GM06990 (cell line): ENCODE data around the gene STAB2.

Experiments used
- DNase-seq: peaks from one replicate; pipeline ENCODE4 v3.0.0-alpha.2; 2011; ENCODE audit not compliant: insufficient read length; ENCODE audit errors: extremely low read depth
- H3K27me3 ChIP-seq: replicated peaks from 2 replicates; pipeline ENCODE4 v1.6.0; 2011; ENCODE audit warnings: low read length; ENCODE audit not compliant: control insufficient read depth, insufficient read depth
- H3K36me3 ChIP-seq: 2 replicates; pipeline ENCODE4 v1.5.1; 2011; ENCODE audit warnings: low read length; ENCODE audit not compliant: control insufficient read depth, insufficient read depth
- H3K4me3 ChIP-seq: replicated peaks from 2 replicates; pipeline ENCODE4 v1.5.1; 2011; ENCODE audit warnings: low read depth, mild to moderate bottlenecking, control low read depth, low read length
- TF ChIP-seq, protein P1 (sequence below): IDR thresholded peaks from 2 replicates; pipeline ENCODE4 v1.5.1; 2011; ENCODE audit warnings: low read length, control low read depth, mild to moderate bottlenecking, inconsistent platforms; ENCODE audit not compliant: insufficient read depth, poor library complexity, severe bottlenecking

Gene STAB2

DNA sequence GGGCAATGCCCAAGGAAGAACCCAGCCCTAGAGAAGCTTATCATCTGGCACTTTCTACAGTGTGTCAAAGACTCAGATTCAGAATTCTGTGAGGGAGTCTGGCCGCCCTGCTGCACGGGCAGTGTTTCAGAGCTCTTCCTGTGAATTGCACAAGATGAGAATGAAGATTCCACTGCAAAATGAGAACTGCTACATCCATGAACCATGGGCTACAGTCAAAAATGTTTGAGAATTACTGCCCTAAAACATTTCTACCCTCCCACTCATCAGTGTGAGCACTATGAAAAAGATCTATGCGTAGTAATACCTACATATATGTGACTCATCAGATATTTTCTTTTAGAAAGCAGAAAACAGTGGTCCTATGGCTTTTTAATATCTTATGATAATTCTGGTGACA, 104.0 kb downstream of the STAB2 start:
- no peaks in the 10 kb centered on the region; the same call in 1 of the 2 replicates for H3K27me3 ChIP-seq
- no peak for DNase-seq

DNA sequence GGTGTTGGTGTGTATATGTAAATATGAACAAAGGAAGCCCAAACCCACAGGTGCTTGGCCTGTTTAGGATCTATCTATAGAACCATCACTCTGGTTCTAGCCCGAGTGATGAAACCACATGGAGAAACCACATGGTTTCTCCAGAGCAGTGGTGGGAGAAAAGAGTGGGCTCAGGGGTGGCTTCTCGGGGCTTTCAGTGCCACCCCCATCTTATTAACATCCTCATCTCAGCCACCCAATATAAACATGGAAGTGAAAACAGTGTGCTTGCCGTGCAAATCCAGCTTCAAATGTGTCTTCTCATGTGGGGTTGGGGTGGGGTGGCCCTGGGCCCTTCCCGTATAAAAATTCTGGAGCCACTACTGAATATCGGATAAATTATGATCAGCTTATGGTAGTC, 109.0 kb downstream of the STAB2 start:
- Histone ChIP-seq H3K36me3 (no peaks in the 10 kb centered on the region), H3K27me3 (peaks cover 1% of the 10 kb centered on the region), H3K4me3 (no peak overlapping the region)
- DNase-seq, result no peak
- TF ChIP-seq, protein P1, sequence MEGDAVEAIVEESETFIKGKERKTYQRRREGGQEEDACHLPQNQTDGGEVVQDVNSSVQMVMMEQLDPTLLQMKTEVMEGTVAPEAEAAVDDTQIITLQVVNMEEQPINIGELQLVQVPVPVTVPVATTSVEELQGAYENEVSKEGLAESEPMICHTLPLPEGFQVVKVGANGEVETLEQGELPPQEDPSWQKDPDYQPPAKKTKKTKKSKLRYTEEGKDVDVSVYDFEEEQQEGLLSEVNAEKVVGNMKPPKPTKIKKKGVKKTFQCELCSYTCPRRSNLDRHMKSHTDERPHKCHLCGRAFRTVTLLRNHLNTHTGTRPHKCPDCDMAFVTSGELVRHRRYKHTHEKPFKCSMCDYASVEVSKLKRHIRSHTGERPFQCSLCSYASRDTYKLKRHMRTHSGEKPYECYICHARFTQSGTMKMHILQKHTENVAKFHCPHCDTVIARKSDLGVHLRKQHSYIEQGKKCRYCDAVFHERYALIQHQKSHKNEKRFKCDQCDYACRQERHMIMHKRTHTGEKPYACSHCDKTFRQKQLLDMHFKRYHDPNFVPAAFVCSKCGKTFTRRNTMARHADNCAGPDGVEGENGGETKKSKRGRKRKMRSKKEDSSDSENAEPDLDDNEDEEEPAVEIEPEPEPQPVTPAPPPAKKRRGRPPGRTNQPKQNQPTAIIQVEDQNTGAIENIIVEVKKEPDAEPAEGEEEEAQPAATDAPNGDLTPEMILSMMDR, result no peak

More for the DNA sequence above, 104.0 kb downstream of the STAB2 start:
- Histone ChIP-seq H3K4me3 (no peak overlapping the region), H3K36me3 (no peaks in the 10 kb centered on the region)
- TF ChIP-seq, protein P1, result no peak

DNA sequence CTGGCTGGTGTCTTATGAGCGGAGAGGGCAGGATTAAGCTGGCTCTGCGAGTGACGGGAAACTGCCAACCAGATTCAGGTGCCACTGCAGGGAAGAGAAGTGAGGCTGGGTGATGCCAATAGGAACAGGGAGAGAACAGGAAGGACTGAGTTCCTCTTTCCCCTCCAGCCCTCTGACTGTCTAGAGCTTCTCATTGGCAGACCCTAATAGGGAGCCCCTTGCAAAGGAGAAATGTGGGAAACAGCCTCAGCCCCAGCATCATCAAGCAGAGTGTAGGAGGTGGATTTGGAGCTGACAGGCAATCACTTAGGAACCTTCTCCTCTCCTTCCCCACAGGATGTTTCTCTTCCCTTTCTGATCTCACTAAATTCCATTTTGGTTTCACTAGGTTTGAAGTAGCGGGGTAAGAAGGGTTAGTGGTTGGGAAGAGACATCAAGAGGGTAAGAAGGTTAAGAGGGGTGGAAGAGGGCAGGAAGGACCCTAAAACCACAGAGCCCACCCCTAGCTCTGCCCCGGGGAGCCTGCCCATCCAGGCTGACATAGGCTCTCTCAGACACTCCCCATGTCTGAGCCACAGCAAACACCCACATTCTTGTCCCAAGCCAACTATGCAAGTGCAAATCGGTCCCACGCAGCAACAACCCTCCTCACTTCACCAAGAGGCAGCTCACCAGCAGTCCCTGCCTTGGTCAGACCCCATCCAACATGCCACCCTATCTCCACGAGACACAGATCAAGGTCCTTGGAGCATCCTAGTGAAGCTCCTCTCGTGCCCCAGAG, 111.1 kb downstream of the STAB2 start:
- H3K4me3 ChIP-seq, result no peak overlapping the region
- TF ChIP-seq, protein P1, result no peak
- H3K27me3 ChIP-seq, result peaks cover 1% of the 10 kb centered on the region
- no peaks in the 10 kb centered on the region for H3K36me3 ChIP-seq
- no peak for DNase-seq

DNA sequence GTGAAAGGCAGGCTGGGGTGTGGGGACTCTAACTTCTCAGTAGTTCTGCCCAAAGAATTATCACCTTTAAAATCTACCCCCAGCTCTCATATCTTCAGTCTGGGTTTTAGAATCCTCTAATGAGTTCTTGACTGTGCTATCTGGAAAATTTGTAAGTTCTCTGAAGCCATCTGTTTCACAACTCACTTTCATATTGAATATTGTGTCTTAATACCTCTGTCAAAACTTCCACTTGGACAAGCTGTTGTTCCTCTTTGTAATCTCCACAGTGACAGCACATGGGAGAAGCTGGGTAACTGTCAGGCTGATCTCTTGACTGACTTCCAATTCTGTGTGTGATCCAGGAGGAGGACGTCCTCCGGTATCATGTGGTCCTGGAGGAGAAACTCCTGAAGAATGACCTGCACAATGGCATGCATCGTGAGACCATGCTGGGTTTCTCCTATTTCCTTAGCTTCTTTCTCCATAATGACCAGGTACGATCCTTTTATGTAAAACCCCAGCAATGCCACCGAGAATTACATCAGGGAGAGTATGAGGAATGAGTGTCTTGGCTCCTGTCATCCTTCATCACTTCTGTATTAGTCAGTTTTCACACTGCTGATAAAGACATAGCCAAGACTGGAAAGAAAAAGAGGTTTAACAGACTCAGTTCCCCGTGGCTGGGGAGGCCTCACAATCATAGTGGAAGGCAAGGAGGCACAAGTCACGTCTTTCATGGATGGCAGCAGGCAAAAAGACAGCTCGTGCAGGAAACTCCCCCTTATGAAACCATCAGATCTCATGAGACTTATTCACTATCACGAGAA, 111.9 kb downstream of the STAB2 start:
- no peaks in the 10 kb centered on the region for H3K36me3 ChIP-seq
- peaks cover 1% of the 10 kb centered on the region for H3K27me3 ChIP-seq
- DNase-seq, result no peak
- H3K4me3 ChIP-seq, result no peak overlapping the region
- TF ChIP-seq, protein P1, result no peak

DNA sequence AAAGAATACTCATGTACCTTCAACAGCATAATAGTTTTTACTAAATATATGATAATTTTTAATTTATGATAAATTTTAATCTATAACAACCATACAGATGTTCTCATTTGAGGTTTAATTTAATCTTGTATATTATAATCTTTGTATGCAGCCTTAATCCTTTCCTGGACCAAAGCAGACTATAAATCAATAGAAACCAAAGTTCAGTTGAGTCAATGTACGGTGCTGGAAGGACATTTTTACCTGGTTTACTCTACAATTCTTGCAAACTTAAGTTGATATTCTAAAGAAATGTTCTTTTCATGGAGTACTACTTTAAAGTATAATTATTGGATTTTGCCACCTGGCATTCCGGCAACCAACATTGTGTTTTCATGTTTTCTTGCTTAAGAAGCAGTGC, 118.0 kb downstream of the STAB2 start:
- Histone ChIP-seq H3K36me3 (no peaks in the 10 kb centered on the region), H3K4me3 (no peak overlapping the region), H3K27me3 (peaks cover 3% of the 10 kb centered on the region)
- DNase-seq, result no peak
- TF ChIP-seq, protein P1, result no peak
